Naive B cell (primary cell): ENCODE measurements around the gene PRKAB2. TPM values are rescaled to one million over a fixed set of nuclear protein-coding genes. Genes with fewer than 3 reads are reported as not detected.

Experiments
- ATAC-seq, 2 donors: fragments of 150-1000 bp; cut with Tn5 transposase; 2 replicates each; pipeline ENCODE4 v1.10.0; 2021; ENCODE audit warnings: low read depth in 2 of 2, mild to moderate bottlenecking in 2 of 2, moderate library complexity in 2 of 2
- DNase-seq: peaks from one replicate; pipeline ENCODE4 v3.0.0; 2022
- H3K27ac Mint-ChIP-seq, 6 donors: one replicate each; pipeline ENCODE4 v1.8.0; 2020 to 2022; ENCODE audit warnings: mild to moderate bottlenecking in 6 of 6, mixed read lengths in 6 of 6, moderate library complexity in 5 of 6, inconsistent platforms in 2 of 6
- H3K27me3 Mint-ChIP-seq, 3 donors: one replicate each; pipeline ENCODE4 v1.8.0; 2021 to 2022; ENCODE audit warnings: mixed read lengths in 3 of 3, mild to moderate bottlenecking in 1 of 3
- H3K36me3 Mint-ChIP-seq, 2 donors: one replicate each; pipeline ENCODE4 v1.8.0; 2020 to 2022; ENCODE audit warnings: mixed read lengths in 2 of 2, inconsistent platforms in 1 of 2, mild to moderate bottlenecking in 1 of 2
- H3K4me1 Mint-ChIP-seq, 3 donors: one replicate each; pipeline ENCODE4 v1.8.0; 2020 to 2022; ENCODE audit warnings: mixed read lengths in 3 of 3, inconsistent platforms in 1 of 3, mild to moderate bottlenecking in 1 of 3, moderate library complexity in 1 of 3
- H3K4me3 Mint-ChIP-seq, 8 donors: one replicate each; pipeline ENCODE4 v1.8.0; 2020 to 2022; ENCODE audit warnings: mild to moderate bottlenecking in 8 of 8, mixed read lengths in 8 of 8, moderate library complexity in 8 of 8, inconsistent platforms in 2 of 8
- H3K9me3 Mint-ChIP-seq, 7 donors: one replicate each; pipeline ENCODE4 v1.8.0; 2020 to 2022; ENCODE audit warnings: mixed read lengths in 7 of 7, mild to moderate bottlenecking in 5 of 7, inconsistent platforms in 2 of 7, moderate library complexity in 1 of 7
- polyA plus RNA-seq, 6 donors: library from polyadenylated mRNA; unstranded; fragments of 300-500 nt; fragmentation: Illumina TruSeq; gene quantifications; one replicate each; pipeline ENCODE4 v1.2.3, GENCODE V29; 2021; ENCODE audit warnings: low read depth in 6 of 6

The PRKAB2 gene
- polyA plus RNA-seq = 1 to 10 TPM in 5 of 6 donors, not detected in 1; 4.1 to 9.3 (median 5.0) TPM

DNA sequence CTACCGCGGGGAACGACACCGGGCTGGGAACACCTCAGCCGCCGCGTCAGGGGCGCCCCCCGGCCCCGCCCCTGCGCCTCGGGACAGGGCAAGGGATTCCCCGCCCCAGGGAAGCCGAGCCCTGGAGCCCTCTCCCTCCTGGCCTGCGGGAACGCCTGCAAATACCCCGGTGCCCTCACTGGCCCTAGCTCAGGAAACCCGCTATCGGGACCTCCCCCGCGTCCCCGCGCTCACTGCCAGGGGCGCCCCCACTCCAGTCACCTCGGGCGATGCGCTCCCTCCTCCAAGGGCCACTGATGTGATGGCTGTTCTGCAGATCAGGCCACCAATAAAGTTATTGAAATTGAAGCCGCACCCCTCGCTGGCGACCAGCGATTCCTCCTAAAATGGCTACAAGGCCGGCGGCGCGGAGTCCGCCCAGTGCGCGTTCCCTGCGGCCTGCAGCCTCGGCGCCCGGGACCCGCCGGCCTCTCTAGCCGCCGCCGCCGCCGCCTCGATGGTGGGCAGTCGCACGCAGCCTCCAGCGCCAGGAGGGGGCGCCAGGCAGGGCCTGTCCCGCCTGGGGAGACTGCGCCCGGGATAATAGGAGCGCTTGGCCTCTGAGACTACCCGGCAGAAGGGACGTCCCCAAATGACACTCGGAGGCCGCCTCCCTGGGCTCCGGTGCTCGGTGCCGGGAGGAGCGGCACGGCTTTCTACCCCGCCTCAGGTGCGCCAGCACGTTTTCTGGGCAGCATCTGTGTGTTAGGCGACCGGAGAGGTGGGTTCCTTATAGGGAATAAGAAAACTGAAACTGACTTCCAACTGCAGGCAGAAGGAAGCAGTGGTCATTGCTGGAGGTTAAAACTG lies at the start of gene PRKAB2:
TSS of gene PRKAB2 (minus strand) at position 303 of the 849 bp plus-strand sequence. CDS start 326 bp downstream, outside the sequence.
- no peaks in the 10 kb centered on the region for H3K9me3 Mint-ChIP-seq
- no peaks in the 10 kb centered on the region for H3K27me3 Mint-ChIP-seq
- peaks cover 31 to 45% (median 39%) of the 10 kb centered on the region in 3 donors for H3K4me1 Mint-ChIP-seq
- peak; percentile 85 for ATAC-seq
- peak; percentile 96 for DNase-seq
- H3K27ac Mint-ChIP-seq = peak within 1 kb of the TSS; percentile 94 to 99 (median 98)
- peaks cover 8 to 15% of the 10 kb centered on the region in 2 donors for H3K36me3 Mint-ChIP-seq
- H3K4me3 Mint-ChIP-seq = peak within 1 kb of the TSS; percentile 93 to 100 (median 99)

DNA sequence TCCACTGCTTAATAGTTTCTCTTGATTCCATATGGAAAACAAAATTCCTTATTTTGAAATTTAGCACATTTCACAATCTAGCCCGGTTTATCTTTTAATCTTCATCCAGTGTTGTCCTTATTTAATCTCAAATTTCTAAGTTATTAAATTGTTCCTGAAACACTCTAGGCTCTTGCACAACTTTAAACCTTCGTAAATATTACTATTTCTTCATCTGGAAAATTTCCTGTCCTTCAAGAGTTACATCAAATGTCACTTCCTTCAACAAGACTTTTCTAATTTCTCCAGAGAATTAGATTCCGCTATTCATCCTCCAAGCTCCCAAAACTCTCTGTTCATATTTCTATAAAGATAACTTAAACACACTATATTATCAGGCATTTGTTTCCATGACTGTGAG lies 46.3 kb upstream of the PRKAB2 start:
- no peak overlapping the region for H3K27ac Mint-ChIP-seq

DNA sequence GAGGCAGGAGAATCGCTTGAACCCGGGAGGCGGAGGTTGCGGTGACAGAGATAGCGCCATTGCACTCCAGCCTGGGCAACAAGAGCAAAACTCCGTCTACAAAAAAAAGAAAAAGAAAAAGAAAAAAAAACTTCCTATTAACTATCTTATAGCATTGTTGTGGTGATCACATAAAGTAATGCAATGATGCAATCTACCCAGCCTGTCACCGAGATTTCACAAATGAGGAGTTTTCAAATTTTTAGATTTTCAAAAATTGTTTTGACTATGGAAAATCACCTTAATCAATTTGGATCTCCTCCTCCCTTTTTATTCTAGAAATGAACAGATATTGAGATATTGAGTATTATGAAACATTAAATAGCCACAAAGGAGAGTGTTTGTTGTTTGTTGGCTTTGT lies 44.9 kb upstream of the PRKAB2 start:
- H3K4me1 Mint-ChIP-seq = peaks cover 23 to 41% (median 38%) of the 10 kb centered on the region in 3 donors
- H3K36me3 Mint-ChIP-seq = peaks cover 7 to 16% of the 10 kb centered on the region in 2 donors
- ATAC-seq = no peak
- no peaks in the 10 kb centered on the region for H3K9me3 Mint-ChIP-seq
- no peaks in the 10 kb centered on the region for H3K27me3 Mint-ChIP-seq
- DNase-seq = no peak
- H3K27ac Mint-ChIP-seq = no peak overlapping the region
- H3K4me3 Mint-ChIP-seq = peak overlapping the region in 1 of 8 donors; percentile 10

More for the DNA sequence above, 46.3 kb upstream of the PRKAB2 start:
- peaks cover 22 to 36% (median 36%) of the 10 kb centered on the region in 3 donors for H3K4me1 Mint-ChIP-seq
- no peaks in the 10 kb centered on the region for H3K9me3 Mint-ChIP-seq
- ATAC-seq (no peak), DNase-seq (no peak)
- H3K4me3 Mint-ChIP-seq = no peak overlapping the region
- H3K27me3 Mint-ChIP-seq = no peaks in the 10 kb centered on the region
- peaks cover 7 to 15% of the 10 kb centered on the region in 2 donors for H3K36me3 Mint-ChIP-seq

- DNase-seq (no peak), ATAC-seq (no peak)
- Mint-ChIP-seq H3K9me3 (no peaks in the 10 kb centered on the region), H3K27me3 (no peaks in the 10 kb centered on the region), H3K27ac (peak overlapping the region in 4 of 6 donors; percentile 11 to 55 (median 37)), H3K36me3 (peaks cover 7 to 12% of the 10 kb centered on the region in 2 donors), H3K4me3 (no peak overlapping the region), H3K4me1 (peaks cover 22 to 38% (median 35%) of the 10 kb centered on the region in 3 donors)
Measured at GRCh38 chr1:147216124-147216523, 43.9 kb upstream of the PRKAB2 start.

DNA sequence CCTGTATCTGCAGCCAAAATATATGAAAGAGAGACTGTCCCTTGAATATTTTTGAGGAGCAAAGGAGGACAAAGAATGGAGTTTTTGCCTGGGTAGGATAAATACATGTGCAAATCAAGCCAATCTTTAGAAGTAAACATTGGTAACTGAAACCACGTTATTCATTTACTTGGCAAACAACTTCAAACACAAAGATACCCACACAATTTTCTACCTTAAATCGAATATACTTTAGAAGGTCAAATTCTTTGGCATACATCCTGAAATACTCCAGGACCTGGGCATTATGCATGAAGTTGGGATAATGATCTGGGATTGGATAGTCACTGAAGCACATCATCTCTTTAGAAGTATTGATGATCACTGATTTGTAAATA lies 43.3 kb upstream of the PRKAB2 start:
- peak overlapping the region in 2 of 8 donors; percentile 13 to 49 for H3K4me3 Mint-ChIP-seq
- no peaks in the 10 kb centered on the region for H3K9me3 Mint-ChIP-seq
- ATAC-seq (no peak), DNase-seq (no peak)
- peak overlapping the region in 3 of 6 donors; percentile 12 to 60 (median 13) for H3K27ac Mint-ChIP-seq
- peaks cover 22 to 38% (median 35%) of the 10 kb centered on the region in 3 donors for H3K4me1 Mint-ChIP-seq
- no peaks in the 10 kb centered on the region for H3K27me3 Mint-ChIP-seq
- H3K36me3 Mint-ChIP-seq = peaks cover 7 to 11% of the 10 kb centered on the region in 2 donors

DNA sequence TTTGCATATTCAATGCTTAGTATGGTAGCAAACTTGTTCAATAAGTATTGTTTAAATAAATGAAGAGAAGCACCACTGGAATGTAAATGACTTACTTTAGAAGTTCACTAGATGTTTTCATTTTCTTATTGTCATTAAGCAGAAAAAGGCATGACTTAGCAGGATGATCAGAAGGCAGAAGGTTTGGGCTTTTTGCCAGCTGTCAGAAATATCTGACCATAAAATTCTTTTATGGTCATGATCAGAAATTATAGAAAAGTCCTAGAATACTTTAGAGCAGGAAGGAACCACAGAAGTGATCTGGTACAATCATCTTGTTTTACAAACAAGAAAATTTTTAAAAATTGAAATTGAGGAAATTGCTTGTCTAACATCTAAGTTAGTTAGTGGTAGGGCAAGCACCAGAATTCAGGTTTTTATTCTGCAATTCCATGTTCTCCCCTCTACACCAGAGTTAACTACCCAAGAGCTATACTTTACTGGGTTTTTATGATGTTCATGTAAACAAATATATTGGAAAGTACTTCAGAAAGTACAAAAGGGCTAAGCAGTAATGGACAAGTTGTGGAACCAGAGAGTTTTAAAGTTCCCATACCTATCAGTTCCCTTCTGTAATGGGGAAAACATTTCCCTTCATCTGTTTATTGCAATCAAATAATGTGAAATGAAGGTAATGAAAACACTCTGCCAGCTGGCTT lies 42.7 kb upstream of the PRKAB2 start:
- peaks cover 22 to 38% (median 35%) of the 10 kb centered on the region in 3 donors for H3K4me1 Mint-ChIP-seq
- peaks cover 6 to 7% of the 10 kb centered on the region in 2 donors for H3K36me3 Mint-ChIP-seq
- peak overlapping the region in 3 of 6 donors; percentile 13 to 92 (median 32) for H3K27ac Mint-ChIP-seq
- H3K27me3 Mint-ChIP-seq = no peaks in the 10 kb centered on the region
- H3K9me3 Mint-ChIP-seq = no peaks in the 10 kb centered on the region
- ATAC-seq = no peak
- no peak for DNase-seq
- H3K4me3 Mint-ChIP-seq = peak overlapping the region in 3 of 8 donors; percentile 24 to 73 (median 49)

- H3K4me3 Mint-ChIP-seq = peak overlapping the region in 7 of 8 donors; percentile 24 to 87 (median 71)
- H3K36me3 Mint-ChIP-seq = peaks cover 10 to 12% of the 10 kb centered on the region in 2 donors
- no peak for DNase-seq
- H3K9me3 Mint-ChIP-seq = no peaks in the 10 kb centered on the region
- ATAC-seq = peak; percentile 78 to 79
- H3K27ac Mint-ChIP-seq = peak overlapping the region; percentile 32 to 92 (median 76)
- no peaks in the 10 kb centered on the region for H3K27me3 Mint-ChIP-seq
- H3K4me1 Mint-ChIP-seq = peaks cover 22 to 38% (median 35%) of the 10 kb centered on the region in 3 donors
Measured at GRCh38 chr1:147214325-147214724, 42.1 kb upstream of the PRKAB2 start.

- peak overlapping the region in 3 of 6 donors; percentile 32 to 73 (median 72) for H3K27ac Mint-ChIP-seq
- H3K9me3 Mint-ChIP-seq = no peaks in the 10 kb centered on the region
- ATAC-seq (no peak), DNase-seq (no peak)
- H3K4me1 Mint-ChIP-seq = peaks cover 22 to 38% (median 35%) of the 10 kb centered on the region in 3 donors
- H3K4me3 Mint-ChIP-seq = no peak overlapping the region
- peaks cover 12% of the 10 kb centered on the region in 2 donors for H3K36me3 Mint-ChIP-seq
- H3K27me3 Mint-ChIP-seq = no peaks in the 10 kb centered on the region
Measured at GRCh38 chr1:147213271-147213670, 41.0 kb upstream of the PRKAB2 start.

- Mint-ChIP-seq H3K27ac (no peak overlapping the region), H3K27me3 (no peaks in the 10 kb centered on the region), H3K36me3 (peaks cover 5 to 12% of the 10 kb centered on the region in 2 donors), H3K4me1 (peaks cover 22 to 38% (median 35%) of the 10 kb centered on the region in 3 donors), H3K9me3 (no peaks in the 10 kb centered on the region), H3K4me3 (no peak overlapping the region)
- DNase-seq (no peak), ATAC-seq (no peak)
Measured at GRCh38 chr1:147211577-147211976, 39.3 kb upstream of the PRKAB2 start.

DNA sequence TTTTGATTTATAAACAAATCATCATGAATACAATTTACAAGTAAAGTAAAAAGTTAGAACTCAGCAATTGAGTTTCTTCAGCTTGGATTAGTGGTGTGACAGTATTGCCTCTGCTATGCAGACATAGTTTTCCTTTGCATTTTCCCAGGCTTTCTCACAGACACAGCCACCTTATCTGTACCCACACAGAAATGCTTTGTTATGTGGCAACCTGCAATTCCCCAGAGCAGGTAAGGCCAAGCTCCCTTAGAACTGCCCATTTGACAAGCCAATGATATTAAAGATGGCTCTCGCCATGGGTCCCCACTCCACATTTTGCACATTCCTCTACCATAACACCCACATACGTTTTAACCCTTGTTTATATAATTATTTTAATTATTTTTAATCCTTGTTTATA lies 38.7 kb upstream of the PRKAB2 start:
- no peak overlapping the region for H3K27ac Mint-ChIP-seq
- peaks cover 22 to 35% (median 31%) of the 10 kb centered on the region in 3 donors for H3K4me1 Mint-ChIP-seq
- DNase-seq (no peak), ATAC-seq (no peak)
- H3K36me3 Mint-ChIP-seq = peaks cover 5 to 12% of the 10 kb centered on the region in 2 donors
- no peaks in the 10 kb centered on the region for H3K27me3 Mint-ChIP-seq
- H3K4me3 Mint-ChIP-seq = no peak overlapping the region
- no peaks in the 10 kb centered on the region for H3K9me3 Mint-ChIP-seq

GRCh38 chr1:147209825-147210821 lies 37.9 kb upstream of the PRKAB2 start:
- Mint-ChIP-seq H3K36me3 (peaks cover 5 to 12% of the 10 kb centered on the region in 2 donors), H3K9me3 (no peaks in the 10 kb centered on the region), H3K27ac (peak overlapping the region in 2 of 6 donors; percentile 2 to 36), H3K4me3 (no peak overlapping the region), H3K4me1 (peaks cover 19 to 27% (median 23%) of the 10 kb centered on the region in 3 donors), H3K27me3 (no peaks in the 10 kb centered on the region)
- no peak for DNase-seq
- no peak for ATAC-seq

- Mint-ChIP-seq H3K9me3 (no peaks in the 10 kb centered on the region), H3K27ac (no peak overlapping the region), H3K36me3 (peaks cover 5 to 12% of the 10 kb centered on the region in 2 donors), H3K4me1 (peaks cover 22 to 27% (median 23%) of the 10 kb centered on the region in 3 donors), H3K4me3 (no peak overlapping the region), H3K27me3 (no peaks in the 10 kb centered on the region)
- DNase-seq (no peak), ATAC-seq (no peak)
Measured at GRCh38 chr1:147208619-147209018, 36.3 kb upstream of the PRKAB2 start.
